ENCODE results near the gene LRRTM2.
"Not testable (repeated sequence)": the region's sequence is repeated elsewhere in the genome, so short reads cannot be mapped to it uniquely, and the experiment has no call there.

Gene LRRTM2

DNA sequence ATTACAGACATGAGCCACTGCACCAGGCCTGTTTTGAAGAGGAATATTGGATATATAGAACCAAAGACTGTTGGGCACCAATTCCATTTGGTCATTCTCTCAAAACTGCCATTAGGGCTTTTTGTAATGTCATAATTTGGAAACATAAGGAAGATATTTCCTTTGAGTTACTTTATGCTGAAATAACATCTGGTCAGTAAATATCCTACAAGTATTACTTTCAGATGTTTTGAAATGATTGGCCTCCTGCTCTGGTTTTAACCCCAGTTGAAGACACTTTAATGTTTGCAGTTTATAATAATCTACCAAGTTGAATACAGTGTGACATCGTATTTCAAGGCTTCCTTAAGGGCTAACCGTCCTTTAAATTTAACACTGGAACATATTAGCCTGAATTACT lies 33.6 kb downstream of the LRRTM2 start:
- in situ Hi-C loops (cut with MboI; ENCODE audit: low sequenced_read_pairs), result no loop called here

GRCh38 chr5:138840103-138840502 lies 35.0 kb downstream of the LRRTM2 start:
- in situ Hi-C loops (cut with MboI; ENCODE audit: low sequenced_read_pairs), result no loop called here

DNA sequence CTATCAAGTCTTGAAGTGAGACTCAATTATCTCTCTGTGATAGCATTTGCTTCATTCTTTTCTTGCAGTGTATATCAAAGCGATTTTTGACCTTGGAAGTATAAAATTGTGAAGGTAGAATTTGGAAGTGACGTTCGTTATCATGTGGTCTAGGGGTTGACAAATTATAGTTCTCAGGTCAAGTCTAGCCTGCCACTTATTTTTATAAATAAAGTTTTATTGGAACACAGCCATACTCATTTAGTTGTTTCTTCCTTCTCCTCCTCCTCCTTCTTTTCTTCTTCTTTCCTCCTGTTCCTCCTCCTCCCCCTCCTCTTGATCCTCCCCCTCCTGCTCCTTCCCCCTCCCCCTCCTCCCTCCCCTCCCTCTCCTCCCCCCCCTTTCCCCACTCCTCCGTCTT lies 38.0 kb downstream of the LRRTM2 start:
- in situ Hi-C loops (cut with MboI; ENCODE audit: low sequenced_read_pairs), result no loop called here

- in situ Hi-C loops (cut with MboI; ENCODE audit: low sequenced_read_pairs), result not testable (repeated sequence)
Measured at GRCh38 chr5:138834853-138835252, 40.3 kb downstream of the LRRTM2 start.

DNA sequence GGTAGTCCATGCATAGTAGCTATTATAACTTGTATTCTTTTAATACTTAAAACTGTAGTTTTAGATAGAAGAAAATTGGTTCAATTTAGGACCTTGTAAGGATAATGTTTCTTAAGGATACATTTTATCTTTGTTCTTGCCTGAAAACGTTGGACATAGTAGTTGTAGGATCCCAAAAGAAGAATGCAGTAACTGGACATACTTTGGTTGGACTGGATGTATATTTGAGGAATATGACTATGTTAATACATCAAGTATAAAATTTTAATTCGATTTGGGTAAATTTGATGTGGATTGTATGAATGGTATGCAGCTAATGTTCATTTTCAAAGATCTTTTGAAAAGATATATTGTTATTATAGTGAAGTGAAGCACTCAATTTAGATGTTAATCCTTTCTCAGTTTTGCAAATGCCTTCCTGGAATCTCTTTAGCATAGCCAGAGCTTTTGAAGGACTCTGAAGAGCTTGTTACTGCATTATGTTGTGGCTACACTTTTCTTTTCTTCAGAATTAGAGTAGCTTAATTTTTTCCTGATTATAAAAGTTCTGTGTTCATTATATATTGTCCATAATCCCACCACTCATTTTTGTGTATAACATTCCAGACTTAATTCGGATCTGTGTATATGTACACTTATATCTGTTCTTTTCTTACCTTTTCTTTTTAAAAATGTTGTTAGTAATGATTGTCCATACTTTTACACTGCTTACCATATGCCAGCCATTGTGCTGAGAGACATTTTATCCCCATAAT lies 41.2 kb downstream of the LRRTM2 start:
- in situ Hi-C loops (cut with MboI; ENCODE audit: low sequenced_read_pairs), result no loop called here

DNA sequence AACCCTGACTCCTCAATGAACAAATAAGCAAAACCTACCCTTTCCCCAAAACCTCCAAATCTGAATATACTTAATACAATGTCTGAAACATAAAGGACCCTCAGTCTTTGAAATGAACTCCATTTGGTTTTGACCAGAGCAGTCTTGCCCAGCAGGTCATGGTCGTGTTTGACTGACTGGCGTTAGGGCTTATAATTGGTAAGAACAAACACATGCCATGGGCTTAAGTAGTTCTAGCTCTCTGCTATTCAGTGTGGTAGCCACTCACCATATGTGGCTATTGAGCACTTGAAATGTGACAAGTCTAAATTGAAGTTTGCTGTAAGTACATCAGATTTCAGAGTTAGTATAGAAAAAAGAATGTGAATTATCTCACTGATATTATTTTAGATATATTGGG lies 42.1 kb downstream of the LRRTM2 start:
- in situ Hi-C loops (cut with MboI; ENCODE audit: low sequenced_read_pairs), result no loop called here

DNA sequence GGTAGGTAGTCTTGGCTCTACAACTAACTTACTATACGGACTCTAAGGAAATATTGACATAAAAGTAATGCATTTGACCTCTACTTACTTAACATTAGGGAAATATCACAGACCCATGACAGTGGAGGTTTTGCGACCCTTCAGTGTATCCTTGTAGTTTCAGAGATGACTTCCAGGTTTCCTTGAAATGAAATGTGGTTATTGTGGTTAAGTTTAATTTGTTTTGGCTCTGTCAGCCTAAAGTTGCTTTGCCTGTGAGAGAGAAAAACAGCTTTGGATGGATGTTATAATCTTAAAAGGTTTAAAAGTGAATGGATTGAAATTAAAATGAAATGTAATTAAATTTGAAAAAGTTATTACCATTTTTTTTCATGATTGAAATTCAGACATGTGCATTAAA lies 42.9 kb downstream of the LRRTM2 start:
- in situ Hi-C loops (cut with MboI; ENCODE audit: low sequenced_read_pairs), result no loop called here

DNA sequence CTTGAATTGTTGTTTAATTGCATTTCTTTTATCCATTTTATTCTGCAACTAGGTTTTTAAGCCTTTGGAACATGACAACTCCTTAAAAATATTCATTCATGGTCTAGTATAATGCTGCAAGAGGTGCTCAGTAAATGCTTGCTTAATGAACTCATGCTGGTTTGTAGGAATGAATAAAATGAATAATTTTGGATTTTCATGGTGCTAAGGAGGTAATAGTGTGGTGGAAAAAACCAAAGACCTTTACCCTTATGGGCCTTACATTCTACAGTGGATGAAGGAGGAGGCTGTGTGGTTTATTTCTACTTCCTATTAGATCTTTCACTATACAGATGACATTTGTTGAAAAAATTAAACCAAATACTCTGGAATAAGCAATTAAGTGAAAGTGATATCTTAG lies 43.4 kb downstream of the LRRTM2 start:
- in situ Hi-C loops (cut with MboI; ENCODE audit: low sequenced_read_pairs), result no loop called here

- in situ Hi-C loops (cut with MboI; ENCODE audit: low sequenced_read_pairs), result no loop called here
Measured at GRCh38 chr5:138829341-138829740, 45.8 kb downstream of the LRRTM2 start.

DNA sequence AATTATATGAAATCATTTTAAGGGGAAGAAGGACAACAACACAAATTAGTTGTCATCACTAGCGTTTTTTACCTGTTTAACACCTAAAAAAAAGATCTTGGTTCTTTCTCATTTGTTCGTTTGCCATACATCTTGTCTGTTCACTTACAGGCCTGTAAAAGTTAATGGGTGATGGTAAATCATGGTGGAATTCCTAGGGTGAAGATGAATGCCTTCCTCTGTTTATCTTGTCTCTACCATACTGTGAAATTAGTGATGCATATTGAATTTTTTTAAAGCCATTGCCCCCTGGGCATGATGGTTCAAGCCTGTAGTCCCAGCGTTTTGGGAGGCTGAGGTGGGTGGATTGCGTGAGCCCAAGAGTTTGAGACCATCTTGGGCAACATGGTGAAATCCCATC lies 46.6 kb downstream of the LRRTM2 start:
- in situ Hi-C loops (cut with MboI; ENCODE audit: low sequenced_read_pairs), result no loop called here

- in situ Hi-C loops (cut with MboI; ENCODE audit: low sequenced_read_pairs), result no loop called here
Measured at GRCh38 chr5:138824924-138825863, 49.9 kb downstream of the LRRTM2 start.

- in situ Hi-C loops (cut with MboI; ENCODE audit: low sequenced_read_pairs), result no loop called here
Measured at GRCh38 chr5:138824516-138824915, 50.6 kb downstream of the LRRTM2 start.

DNA sequence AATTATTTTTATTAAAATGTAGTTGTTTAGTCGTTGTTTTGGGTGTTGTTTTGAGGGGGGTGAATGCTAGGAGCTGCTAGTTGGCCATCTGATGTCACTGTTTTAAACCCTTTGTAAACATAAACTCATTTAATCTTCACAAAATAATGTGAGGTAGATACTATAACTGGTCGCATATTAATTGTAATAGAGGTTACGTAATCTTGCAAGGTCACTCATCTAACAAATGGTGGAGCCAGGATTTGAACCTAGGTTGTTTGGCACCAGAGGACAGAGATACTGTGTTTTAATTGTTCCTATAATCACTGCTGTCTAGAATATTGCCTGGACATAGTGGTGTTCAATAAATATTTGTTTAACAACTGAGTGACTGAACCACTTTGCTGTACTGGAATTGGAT lies 54.4 kb downstream of the LRRTM2 start:
- in situ Hi-C loops (cut with MboI; ENCODE audit: low sequenced_read_pairs), result no loop called here

- in situ Hi-C loops (cut with MboI; ENCODE audit: low sequenced_read_pairs), result no loop called here
Measured at GRCh38 chr5:138819081-138819480, 56.1 kb downstream of the LRRTM2 start.
